ENCODE data around the gene EPS15. TPM values are rescaled to one million over a fixed set of nuclear protein-coding genes. Genes with fewer than 3 reads are reported as not detected.

Gene EPS15
- total and polyA plus RNA-seq, 12 donors: 31.7 to 180 (median 104) TPM

GRCh38 chr1:51543858-51544257 is 24.8 kb upstream of the EPS15 start:
- intact Hi-C loops (cut with DNase I): no loop called here
- Histone ChIP-seq H3K27me3 (no peaks in the 10 kb centered on the region), H3K4me3 (no peak overlapping the region), H3K9me3 (replicated peaks in 1 of 3) (no peaks in the 10 kb centered on the region), H3K27ac (no peak overlapping the region), H3K4me1 (replicated peaks in 1 of 2) (peaks cover 0 to 3% of the 10 kb centered on the region in 2 donors), H3K36me3 (replicated peaks in 1 of 2) (no peaks in the 10 kb centered on the region)
- 77 to 90% (median 86%) methylated on average over 2 of the region's 2 CpGs for WGBS, 4 donors
- TF ChIP-seq POLR2A (IDR thresholded peaks at IDR 0.05) (no peak), CTCF (IDR thresholded peaks at IDR 0.05) (no peak)
- DNase-seq: no peak

- H3K36me3 ChIP-seq (replicated peaks in 1 of 2): no peaks in the 10 kb centered on the region
- no peaks in the 10 kb centered on the region for H3K9me3 ChIP-seq (replicated peaks in 1 of 3)
- TF ChIP-seq POLR2A (IDR thresholded peaks at IDR 0.05) (no peak), CTCF (IDR thresholded peaks at IDR 0.05) (no peak)
- H3K4me1 ChIP-seq (replicated peaks in 1 of 2): no peaks in the 10 kb centered on the region
- WGBS, 4 donors: 84 to 94% (median 93%) methylated on average over 4 of the region's 4 CpGs
- no peak for DNase-seq
- H3K27ac ChIP-seq: no peak overlapping the region
- H3K27me3 ChIP-seq: no peaks in the 10 kb centered on the region
- no peak overlapping the region for H3K4me3 ChIP-seq
- intact Hi-C loops (cut with DNase I): no loop called here
These were observed 23.3 kb upstream of the EPS15 start for GRCh38 chr1:51542158-51542953.

GRCh38 chr1:51541313-51542050 is 22.4 kb upstream of the EPS15 start:
- intact Hi-C loops (cut with DNase I): no loop called here
- H3K36me3 ChIP-seq (replicated peaks in 1 of 2): no peaks in the 10 kb centered on the region
- H3K27me3 ChIP-seq: no peaks in the 10 kb centered on the region
- no peak for TF ChIP-seq POLR2A (IDR thresholded peaks at IDR 0.05)
- TF ChIP-seq CTCF (IDR thresholded peaks at IDR 0.05): no peak
- no peak overlapping the region for H3K4me3 ChIP-seq
- 71 to 91% (median 87%) methylated on average over 2 of the region's 2 CpGs for WGBS, 4 donors
- DNase-seq: no peak
- H3K4me1 ChIP-seq (replicated peaks in 1 of 2): no peaks in the 10 kb centered on the region
- H3K9me3 ChIP-seq (replicated peaks in 1 of 3): no peaks in the 10 kb centered on the region
- no peak overlapping the region for H3K27ac ChIP-seq

- no peaks in the 10 kb centered on the region for H3K27me3 ChIP-seq
- no peak overlapping the region for H3K4me3 ChIP-seq
- WGBS, 4 donors: 90 to 100% (median 95%) methylated on average over 1 of the region's 1 CpG
- TF ChIP-seq POLR2A (IDR thresholded peaks at IDR 0.05): no peak
- no peak for TF ChIP-seq CTCF (IDR thresholded peaks at IDR 0.05)
- DNase-seq: no peak
- intact Hi-C loops (cut with DNase I): loop anchor here in 1 of 2 donors (10.0 kb wide), 1 partner anchor 193 kb away; no protein-coding TSS in a partner anchor
- H3K36me3 ChIP-seq (replicated peaks in 1 of 2): no peaks in the 10 kb centered on the region
- peaks cover 11 to 13% of the 10 kb centered on the region in 2 donors for H3K4me1 ChIP-seq (replicated peaks in 1 of 2)
- H3K27ac ChIP-seq: no peak overlapping the region
- no peaks in the 10 kb centered on the region for H3K9me3 ChIP-seq (replicated peaks in 1 of 3)
These were observed 18.5 kb upstream of the EPS15 start for GRCh38 chr1:51537568-51537967.

All from adrenal gland (tissue), 12 donors.